ENCODE measurements around the gene FCN3.
A peak's percentile ranks its signal among the peaks of the same experiment; 100 is the strongest.

Gene FCN3

DNA sequence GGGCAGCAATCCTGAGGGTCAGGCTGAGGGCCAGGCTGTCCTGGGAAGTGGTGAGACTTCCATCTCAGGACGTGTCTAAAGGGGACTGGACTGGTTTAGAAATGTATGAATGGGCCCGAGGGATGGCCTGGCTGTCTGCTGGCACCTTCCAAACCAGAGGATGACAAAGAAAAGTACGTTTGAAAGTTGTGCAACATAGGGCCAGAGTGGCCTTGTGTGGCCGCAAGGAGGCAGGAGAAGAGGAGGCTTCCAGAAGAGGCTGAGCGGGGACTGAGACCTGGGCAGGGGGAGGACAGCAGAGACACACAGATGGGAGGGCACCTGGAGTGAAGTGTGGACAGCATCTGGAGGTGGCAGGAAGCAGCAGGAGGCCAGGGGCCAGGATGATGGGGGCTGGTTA is 35.4 kb downstream of the FCN3 start:
- peak in 1 of 4 experiments; percentile 20 for DNase-seq

DNA sequence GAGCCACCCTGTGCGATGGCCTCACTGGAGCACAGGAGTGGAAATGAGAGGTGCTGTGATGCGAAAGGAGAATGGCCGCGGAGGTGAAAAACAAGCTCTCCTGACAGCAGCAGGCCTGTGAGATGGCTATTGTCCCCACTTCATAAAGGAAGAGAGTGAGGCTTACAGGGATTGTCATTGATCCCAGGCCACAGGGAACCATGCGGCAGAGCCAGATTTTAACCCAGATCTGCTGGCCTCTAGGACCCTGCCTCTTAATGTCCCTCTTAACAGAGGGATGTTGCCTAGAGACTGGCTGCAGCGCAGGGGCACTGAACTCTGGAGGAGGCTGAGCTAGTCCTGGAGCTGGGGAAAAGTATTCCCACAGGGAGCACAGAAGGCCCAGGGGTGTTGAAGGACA is 35.9 kb downstream of the FCN3 start:
- no peak for DNase-seq

DNA sequence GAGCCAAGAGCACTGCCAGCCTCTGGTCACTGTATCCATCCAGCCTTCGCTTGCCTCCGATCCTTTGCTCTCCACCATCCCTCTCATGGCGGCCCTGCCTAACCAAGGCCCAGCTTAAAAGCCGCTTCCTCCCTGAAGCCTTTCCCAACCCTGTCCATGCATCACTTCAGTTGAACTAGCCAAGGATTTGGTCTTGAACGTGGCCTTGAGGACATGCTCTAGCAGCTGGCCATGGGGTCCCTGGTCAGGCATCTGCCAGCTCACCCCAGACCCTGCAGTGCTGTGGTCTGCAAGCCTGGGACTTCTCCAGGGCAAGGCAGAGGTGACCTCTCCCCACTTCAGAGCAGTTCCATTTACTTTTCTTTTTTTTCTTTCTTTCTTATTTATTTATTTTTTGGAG is 37.9 kb downstream of the FCN3 start:
- DNase-seq, result no peak

DNA sequence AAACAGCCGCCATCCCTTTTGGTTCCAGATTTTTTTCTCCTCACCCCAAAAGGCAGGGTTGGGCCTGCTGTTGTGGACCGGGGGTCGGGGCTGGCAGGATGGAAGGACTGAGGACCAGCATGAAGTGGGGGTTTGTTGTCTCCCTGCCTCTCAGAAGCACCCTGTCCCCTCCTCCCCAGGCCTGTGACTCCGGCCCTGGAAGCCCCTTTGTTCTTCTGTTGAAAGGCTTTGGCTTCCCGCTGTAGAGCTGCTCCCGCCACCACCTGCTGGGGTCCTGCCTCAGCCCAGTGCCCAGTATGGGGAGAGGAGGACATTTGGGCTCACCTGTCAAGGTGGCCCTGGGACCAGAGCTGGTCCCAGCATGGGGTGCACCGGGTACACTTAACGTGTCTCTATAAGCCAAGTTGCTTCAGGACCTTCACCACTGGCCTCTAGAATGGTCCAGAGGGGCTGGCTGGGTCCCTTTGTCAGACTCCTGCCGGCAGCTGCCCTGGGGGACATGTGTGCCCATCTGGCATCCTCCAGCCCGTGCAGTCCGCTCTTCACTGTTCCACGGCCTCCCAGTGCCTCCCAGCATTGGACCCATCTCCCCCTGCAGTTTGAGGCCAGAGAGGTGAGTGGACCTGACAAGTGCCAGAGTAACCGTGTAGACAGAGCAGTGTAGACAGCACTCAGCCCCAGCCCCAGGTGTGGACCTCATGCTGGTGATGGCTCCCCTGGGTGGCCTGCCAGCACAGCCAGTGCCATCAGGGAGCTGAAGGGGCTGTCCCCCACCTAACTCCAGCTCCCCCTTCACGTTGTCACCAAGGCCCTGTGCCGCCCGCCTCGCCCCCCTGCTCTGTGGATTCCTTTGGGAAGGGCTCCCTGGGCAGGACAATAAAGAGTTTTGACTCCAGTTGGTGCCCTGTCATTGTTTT is 38.9 kb downstream of the FCN3 start:
- no peak for DNase-seq

DNA sequence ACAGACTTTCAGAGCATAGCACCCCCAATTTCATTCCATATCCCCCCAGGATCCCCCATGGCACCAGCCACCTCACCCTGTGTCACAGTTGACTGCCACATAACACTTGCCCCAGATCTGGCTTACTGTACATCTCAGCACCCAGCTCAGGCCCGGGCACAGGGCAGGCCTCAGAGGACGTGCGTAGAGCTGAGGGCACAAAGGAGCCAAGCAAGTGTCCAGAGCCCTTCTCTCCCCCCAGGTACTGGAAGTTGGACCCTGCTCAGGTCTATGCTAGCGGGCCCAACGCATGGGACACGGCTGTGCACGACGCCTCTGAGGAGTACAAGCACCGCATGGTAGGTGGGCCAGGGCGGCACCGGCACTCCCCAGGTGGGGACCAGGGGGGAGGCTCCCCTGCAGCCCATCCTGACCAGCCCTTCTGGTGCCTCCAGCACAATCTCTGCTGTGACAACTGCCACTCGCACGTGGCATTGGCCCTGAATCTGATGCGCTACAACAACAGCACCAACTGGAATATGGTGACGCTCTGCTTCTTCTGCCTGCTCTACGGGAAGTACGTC is 40.8 kb downstream of the FCN3 start:
- no peak for DNase-seq

DNA sequence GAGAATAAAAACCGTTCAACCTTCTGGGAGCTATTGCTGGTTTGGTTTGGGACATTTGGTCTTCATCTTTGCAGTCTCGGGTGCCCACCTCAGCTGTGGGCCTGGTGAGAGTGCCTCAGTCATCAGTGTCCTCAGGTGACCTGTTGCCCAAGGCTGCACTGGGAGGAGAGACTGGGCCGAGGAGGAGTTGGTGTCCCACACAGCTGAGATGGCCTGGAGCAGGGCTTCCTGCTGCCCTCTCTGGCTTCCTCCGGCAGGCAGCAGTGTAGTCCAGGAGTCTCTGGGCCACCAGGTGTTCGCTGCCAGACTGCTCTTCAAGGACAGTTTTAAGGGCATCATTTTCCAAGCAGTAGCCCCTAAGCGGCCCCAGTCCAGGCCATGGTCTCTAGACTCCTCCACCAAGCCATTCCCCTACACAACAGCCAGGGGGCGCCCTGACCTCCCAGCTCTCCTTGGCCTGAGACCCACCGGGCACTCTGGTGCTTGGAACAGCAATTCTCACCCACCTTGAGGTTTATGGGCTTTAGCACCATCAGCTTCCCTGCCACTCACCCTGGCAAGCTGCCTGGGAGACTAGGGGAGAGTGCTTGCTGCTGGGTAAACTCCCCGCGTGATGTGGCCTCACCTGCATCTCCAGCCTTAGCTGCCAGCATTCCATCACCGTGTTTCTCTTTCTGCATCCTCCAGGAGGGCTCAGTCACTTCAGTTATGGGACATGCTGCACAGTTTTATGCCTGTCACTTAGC is 41.9 kb downstream of the FCN3 start:
- peak; percentile 41 to 73 (median 56) for DNase-seq

DNA sequence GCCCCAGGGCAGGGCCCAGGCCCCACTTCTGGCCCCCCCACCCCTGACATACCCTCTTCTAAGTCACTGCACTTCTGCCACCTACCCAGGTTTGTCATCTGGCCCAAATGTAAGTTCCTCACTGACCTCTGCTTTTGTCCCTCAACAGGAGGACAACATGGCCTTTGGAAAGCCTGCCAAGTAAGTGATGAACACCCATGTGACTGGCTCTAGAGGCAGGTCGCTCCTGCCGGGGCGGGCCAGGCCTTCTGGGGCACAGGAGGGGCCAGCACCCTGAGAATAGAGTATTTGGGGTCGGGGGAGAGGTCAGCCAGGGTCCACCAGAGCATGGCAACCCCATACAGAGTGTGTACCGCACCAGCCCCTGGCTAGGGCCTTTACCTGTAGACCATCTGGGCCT is 42.7 kb downstream of the FCN3 start:
- no peak for DNase-seq

DNA sequence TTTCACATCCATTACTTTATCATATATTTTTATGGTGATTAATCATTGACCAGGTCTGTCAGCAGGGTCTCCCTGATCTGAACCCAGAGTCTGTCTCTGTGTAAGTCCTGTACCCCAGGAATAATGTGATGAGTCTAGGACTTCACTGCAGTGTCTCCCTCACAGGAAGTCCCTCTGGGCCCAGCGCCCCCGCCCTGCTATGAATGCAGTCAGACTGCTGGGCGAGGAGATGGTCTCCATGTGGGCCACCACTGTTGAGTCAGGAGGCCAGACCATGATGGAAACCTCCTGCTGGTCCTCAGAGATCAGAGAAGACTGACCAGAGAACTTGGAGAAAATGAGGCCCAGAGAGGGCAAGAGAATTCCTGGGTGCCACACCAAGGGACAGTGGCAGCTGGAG is 43.2 kb downstream of the FCN3 start:
- no peak for DNase-seq

DNA sequence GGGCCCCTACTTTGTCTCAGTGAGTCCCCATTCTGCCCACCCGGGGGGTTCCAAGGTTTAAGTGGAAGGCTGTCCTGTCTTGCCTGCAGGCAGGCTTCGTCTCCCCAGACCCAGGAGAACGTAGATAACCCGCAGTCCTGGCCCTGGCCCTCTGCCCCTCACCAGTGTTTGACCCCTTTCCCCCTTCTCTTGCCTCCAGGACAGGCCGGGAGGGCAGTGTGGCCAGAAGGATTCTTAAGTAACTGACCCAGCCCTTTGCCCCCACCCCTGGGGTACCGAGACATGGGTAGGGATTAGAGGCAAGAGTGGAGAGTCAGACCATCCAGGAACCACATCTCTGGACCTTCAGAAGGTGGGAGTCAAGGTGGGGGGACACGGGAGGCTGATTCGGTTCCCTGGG is 43.8 kb downstream of the FCN3 start:
- DNase-seq, result no peak

DNA sequence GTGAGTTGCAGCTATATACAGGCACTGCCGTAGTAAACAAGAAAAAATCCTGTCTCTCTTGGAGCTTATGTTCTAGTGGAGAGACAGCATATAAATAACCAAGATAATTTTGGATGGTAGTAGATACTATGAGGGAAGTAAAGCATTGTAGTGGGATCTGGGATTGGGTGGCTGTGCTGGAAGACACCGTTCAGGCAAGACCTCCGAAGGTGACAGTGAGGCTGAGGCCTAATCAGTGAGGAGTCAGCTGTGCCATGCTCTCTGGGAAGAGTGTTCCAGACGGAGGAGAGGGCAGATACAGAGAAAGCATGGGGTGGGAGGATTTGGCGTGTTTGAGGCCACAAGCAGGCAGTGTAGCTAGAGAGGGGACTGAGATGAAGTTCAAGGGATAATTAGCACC is 46.7 kb downstream of the FCN3 start:
- DNase-seq, result no peak

DNA sequence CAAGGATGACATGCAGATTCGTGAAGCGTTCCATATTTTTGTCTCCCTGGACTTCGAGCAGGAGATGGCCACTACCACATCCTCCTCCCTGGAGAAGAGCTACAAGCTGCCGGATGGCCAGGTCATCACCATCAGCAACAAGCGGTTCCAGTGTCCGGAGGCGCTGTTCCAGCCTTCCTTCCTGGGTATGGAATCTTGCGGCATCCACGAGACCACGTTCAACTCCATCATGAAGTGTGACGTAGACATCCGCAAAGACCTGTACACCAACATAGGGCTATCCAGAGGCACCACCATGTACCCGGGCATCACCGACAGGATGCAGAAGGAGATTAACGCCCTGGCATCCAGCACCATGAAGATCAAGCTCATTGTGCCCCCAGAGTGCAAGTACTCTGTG is 49.3 kb downstream of the FCN3 start:
- no peak for DNase-seq

DNA sequence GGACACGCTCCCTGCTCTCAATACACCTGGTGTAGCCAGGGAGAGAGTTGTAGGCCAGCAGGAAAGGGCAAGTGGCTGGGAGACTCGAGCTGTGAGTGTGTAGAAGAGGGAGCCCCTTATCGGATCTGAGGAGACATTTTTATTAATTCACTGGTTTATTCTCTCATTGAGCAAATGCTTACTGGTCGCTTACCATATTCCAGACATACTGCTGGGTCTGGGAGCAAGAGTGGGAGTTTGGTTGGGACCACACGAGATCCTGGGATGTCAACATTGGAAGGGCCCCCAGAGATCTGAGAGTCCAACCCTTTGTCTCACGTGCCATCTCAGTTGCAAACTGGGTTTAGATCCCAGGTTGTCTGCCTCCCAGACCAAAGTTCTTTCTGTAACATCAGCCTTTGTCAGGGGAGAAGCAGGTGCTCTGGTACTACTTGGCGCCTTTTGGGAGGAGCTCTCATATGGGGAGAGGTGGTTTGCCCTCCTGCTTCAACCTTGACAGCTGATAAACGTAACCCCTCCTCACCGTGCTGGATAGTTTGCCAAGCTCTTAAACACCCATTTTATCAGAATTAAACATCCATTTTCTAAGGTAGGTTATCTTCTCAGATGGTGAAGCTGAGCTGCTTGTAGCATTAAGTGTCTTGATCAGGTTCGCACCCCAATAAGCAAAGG is 51.9 kb downstream of the FCN3 start:
- DNase-seq, result no peak

DNA sequence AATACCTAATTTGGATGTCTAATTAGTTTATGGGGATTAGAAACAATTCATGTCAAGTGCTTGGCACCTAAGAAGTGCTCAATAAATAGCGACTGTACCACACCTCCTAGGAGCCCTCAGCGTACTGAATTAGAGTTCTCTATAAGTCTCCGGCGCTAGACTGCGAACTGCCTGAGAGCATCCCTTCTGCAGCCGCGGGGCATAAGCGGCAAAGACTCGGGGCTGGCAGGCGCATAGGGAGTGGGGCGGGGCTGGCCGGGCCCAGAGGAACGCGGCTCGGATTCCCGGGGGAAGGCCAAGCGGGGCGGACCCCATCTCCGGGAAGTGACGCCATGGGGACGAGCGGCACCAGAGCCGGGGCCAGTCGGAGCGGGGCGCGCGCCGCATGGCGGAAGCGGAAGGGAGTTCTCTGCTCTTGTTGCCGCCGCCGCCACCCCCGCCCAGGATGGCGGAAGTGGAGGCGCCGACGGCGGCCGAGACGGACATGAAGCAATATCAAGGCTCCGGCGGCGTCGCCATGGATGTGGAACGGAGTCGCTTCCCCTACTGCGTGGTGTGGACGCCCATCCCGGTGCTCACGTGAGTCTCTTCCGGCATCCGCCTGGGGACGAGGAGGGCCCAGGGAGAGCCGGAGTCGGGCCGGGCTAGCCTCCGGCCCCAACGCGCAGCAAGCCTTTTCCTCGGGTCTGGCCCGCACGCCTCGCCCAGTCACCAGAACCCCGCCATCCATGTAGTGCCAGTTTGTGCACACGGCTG is 52.6 kb downstream of the FCN3 start, which contains the start of gene TMEM222:
TSS of gene TMEM222 (plus strand) at position 351 of the 756 bp plus-strand sequence. CDS start at position 386, 35 bp downstream.
- DNase-seq, result peak; percentile 99 to 100 (median 99)

Data from suppressor macrophage (primary cell).